ENCODE data around the gene DERA.
"Not testable (repeated sequence)": the region's sequence is repeated elsewhere in the genome, so short reads cannot be mapped to it uniquely, and the experiment has no call there.

Gene DERA

DNA sequence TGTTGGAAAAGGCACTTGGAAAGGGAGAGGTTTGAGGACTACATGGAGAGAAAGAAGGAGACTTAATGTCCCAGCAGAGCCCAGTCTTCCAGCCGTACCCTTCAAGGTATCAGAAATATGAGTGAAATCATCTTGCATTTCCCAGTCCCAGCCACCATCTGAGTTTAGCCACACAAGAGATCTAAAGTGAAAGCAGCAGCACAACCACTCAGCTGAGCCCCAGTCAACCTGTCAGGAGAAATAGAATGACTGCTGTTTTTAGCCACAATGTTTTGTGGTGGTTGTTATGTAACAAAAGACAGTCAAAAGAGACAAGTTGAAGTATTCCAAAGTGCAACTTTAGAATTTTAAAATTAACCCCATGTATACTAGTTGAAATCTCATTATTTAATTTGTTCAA is 28.0 kb downstream of the DERA start:
- no peak overlapping the region for H3K4me3 ChIP-seq (ENCODE audit: low read depth, low read length)
- no peak for DNase-seq (ENCODE audit: low read depth)
- TF ChIP-seq, protein P1, sequence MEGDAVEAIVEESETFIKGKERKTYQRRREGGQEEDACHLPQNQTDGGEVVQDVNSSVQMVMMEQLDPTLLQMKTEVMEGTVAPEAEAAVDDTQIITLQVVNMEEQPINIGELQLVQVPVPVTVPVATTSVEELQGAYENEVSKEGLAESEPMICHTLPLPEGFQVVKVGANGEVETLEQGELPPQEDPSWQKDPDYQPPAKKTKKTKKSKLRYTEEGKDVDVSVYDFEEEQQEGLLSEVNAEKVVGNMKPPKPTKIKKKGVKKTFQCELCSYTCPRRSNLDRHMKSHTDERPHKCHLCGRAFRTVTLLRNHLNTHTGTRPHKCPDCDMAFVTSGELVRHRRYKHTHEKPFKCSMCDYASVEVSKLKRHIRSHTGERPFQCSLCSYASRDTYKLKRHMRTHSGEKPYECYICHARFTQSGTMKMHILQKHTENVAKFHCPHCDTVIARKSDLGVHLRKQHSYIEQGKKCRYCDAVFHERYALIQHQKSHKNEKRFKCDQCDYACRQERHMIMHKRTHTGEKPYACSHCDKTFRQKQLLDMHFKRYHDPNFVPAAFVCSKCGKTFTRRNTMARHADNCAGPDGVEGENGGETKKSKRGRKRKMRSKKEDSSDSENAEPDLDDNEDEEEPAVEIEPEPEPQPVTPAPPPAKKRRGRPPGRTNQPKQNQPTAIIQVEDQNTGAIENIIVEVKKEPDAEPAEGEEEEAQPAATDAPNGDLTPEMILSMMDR (conservative IDR thresholded peaks at IDR 0.05; ENCODE audit: low read depth, low read length), result no peak

DNA sequence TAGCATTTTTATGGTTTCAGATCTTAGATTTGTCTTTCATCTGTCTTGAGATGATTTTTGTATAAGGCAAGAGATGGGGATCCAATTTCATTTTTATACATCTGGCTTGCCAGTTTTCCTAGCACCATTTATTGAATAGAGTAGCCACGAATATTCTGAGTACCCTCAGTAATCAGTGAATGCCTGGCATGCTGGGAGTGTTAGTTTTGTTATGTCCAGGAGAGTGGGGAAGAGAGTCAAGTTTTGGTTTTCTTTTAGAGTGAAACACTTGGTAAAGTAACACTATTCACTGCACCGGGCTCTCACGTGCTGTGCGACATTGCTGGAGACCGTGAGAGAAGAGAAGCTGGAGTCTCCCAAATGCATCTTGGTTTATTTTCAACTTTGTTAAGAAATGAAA is 31.3 kb downstream of the DERA start:
- TF ChIP-seq, protein P1 (conservative IDR thresholded peaks at IDR 0.05; ENCODE audit: low read depth, low read length), result no peak
- H3K4me3 ChIP-seq (ENCODE audit: low read depth, low read length), result no peak overlapping the region
- DNase-seq (ENCODE audit: low read depth), result no peak

DNA sequence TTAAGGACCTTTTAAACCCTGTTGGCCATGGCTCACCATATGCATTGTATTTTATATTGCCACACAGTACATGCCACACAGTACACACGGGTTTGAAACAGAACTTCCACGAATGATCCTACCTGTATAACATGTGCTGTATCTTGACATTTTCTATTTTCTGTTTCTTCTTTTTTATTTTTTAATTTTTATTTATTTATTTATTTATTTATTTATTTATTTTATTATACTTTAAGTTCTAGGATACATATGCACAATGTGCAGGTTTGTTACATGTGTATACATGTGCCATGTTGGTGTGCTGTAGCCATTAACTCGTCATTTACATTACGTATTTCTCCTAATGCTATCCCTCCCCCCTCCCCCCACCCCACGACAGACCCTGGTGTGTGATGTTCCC is 32.4 kb downstream of the DERA start:
- not testable (repeated sequence) for DNase-seq (ENCODE audit: low read depth); H3K4me3 ChIP-seq (ENCODE audit: low read depth, low read length)

DNA sequence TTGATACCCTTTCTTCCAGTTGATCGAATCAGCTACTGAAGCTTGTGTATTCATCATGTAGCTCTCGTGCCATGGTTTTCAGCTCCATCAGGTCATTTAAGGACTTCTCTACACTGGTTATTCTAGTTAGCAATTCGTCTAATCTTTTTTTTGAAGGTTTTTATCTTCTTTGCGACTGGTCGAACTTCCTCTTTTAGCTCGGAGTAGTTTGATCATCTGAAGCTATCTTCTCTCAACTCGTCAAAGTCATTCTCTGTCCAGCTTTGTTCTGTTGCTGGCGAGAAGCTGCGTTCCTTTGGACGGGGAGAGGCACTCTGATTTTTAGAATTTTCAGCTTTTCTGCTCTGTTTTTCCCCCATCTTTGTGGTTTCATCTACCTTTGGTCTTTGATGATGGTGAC is 37.3 kb downstream of the DERA start:
- H3K4me3 ChIP-seq (ENCODE audit: low read depth, low read length); DNase-seq (ENCODE audit: low read depth): not testable (repeated sequence)

DNA sequence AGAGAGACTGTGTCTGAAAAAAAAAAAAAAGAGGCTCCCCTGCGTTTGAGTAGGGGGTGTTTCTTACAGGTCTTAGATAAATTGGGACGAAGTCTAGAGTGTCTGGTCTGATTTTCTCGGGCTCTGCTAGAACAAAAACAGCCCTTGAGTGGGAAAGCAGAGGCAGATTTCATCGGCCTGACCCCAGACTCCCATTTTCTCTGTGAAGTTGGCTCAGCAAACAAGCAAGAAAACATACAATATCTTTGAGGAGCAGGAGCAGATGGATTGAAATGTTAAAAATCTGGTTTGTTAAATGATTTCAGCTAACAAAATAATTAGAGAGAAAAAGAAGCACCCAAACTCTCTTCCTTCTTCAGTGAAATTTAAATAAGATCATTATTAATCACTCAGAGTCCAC is 44.1 kb downstream of the DERA start:
- TF ChIP-seq, protein P1 (conservative IDR thresholded peaks at IDR 0.05; ENCODE audit: low read depth, low read length), result no peak
- H3K4me3 ChIP-seq (ENCODE audit: low read depth, low read length), result no peak overlapping the region
- no peak for DNase-seq (ENCODE audit: low read depth)

DNA sequence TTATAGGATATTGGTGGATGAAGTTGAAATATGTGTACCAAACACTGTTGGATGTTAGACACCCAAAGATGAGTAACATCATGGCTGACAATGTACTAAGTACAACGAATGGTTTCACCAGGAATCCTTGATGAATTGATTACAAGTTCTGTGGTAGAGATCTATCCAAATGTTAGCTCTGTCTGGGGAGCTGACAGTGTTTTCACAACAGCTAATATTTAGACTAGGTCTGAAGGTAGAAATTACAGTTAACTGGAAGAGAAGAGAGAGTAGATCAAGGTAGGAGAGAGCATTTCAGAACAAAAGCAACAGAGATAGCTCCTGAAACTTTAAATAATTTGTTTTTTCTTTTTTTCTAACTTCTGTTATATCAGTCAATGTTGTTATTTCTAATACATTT is 44.9 kb downstream of the DERA start:
- TF ChIP-seq, protein P1 (conservative IDR thresholded peaks at IDR 0.05; ENCODE audit: low read depth, low read length), result no peak
- H3K4me3 ChIP-seq (ENCODE audit: low read depth, low read length), result no peak overlapping the region
- DNase-seq (ENCODE audit: low read depth), result no peak

DNA sequence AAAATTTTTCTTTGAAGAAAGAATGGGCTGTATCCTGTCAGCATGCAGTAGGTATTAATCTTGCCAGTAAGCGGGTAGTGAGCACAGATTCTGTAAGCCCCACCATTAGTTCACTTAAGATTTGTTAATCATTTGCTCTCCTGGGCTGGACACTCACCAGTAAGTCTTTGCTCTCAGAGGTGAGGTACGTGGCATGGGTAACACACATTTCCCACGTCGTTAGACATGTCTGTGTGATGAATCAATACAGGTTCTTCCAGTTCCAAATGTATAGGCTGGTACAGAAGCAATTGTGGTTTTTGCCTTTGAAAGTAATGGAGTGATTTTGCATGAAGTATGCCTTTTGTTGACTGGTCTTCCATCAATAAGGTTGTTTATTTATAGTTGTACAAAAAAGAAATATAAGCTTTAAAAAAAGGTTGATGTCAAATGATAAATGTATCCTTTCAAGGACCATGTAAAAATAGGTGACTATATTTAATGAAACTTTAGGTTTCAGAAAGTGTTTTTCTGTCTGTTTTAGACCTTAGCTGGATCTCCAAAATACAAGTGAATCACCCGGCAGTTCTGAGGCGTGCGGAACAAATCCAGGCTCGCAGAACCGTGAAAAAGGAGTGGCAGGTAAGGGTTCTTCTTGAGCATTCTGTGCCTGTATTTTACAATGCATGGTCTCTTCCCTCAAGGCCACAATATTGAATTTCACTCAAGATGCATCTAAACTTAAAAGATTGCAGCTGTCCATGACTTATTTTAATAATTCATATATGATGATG is 45.5 kb downstream of the DERA start:
- TF ChIP-seq, protein P1 (conservative IDR thresholded peaks at IDR 0.05; ENCODE audit: low read depth, low read length), result no peak
- no peak overlapping the region for H3K4me3 ChIP-seq (ENCODE audit: low read depth, low read length)
- no peak for DNase-seq (ENCODE audit: low read depth)

DNA sequence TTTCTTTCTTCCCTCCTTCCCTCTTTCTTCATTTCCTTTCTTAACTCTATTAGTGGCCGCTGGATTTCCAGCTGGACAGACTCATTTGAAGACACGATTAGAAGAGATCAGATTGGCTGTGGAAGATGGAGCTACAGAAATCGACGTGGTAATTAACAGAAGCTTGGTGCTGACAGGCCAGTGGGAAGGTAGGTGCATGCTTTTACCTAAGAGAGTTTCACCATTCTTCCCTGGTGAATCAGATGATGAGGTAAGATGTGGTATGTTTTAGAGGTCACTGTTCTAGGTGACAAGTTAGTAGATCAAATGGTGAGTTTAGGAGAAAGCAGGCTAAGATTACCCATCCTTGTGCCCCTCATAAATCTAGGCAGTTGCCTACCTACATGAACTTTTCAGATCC is 51.6 kb downstream of the DERA start:
- no peak overlapping the region for H3K4me3 ChIP-seq (ENCODE audit: low read depth, low read length)
- DNase-seq (ENCODE audit: low read depth), result no peak
- TF ChIP-seq, protein P1 (conservative IDR thresholded peaks at IDR 0.05; ENCODE audit: low read depth, low read length), result no peak
